SK-N-SH treated with all-trans-retinoic acid at 6 μM for 48 hours (cell line): Measurements from ENCODE around the gene GPC3.

Experiments used
- ARNTL ChIP-seq: fragments of 450-650 bp; formaldehyde crosslinking; IDR thresholded peaks from 2 replicates; pipeline ENCODE4 v1.5.0; 2020; ENCODE audit warnings: low read depth, mild to moderate bottlenecking, moderate library complexity, borderline replicate concordance
- BACH2 ChIP-seq: fragments of 250-450 bp; sonication (Bioruptor Pico); IDR thresholded peaks from 2 replicates; pipeline ENCODE4 v1.9.0; 2021; ENCODE audit warnings: mild to moderate bottlenecking, borderline replicate concordance
- GLIS3 ChIP-seq: fragments of 250-450 bp; sonication (Bioruptor Pico); IDR thresholded peaks from 2 replicates; pipeline ENCODE4 v1.5.0; 2020; ENCODE audit warnings: mild to moderate bottlenecking, moderate library complexity
- ISL1 ChIP-seq: fragments of 250-450 bp; sonication (Bioruptor Pico); IDR thresholded peaks from 2 replicates; pipeline ENCODE4 v2.1.2; 2022; ENCODE audit warnings: mild to moderate bottlenecking, moderate library complexity
- OSR1 ChIP-seq: fragments of 250-450 bp; sonication (Bioruptor Pico); IDR thresholded peaks from 2 replicates; pipeline ENCODE4 v1.8.0; 2022; ENCODE audit warnings: moderate library complexity, mild to moderate bottlenecking, inconsistent platforms
- RARB ChIP-seq: fragments of 250-450 bp; sonication (Bioruptor Pico); IDR thresholded peaks from 2 replicates; pipeline ENCODE4 v1.8.0; 2021; ENCODE audit warnings: mild to moderate bottlenecking, moderate library complexity
- TCF4 ChIP-seq: fragments of 250-450 bp; sonication (Bioruptor Pico); IDR thresholded peaks from 2 replicates; pipeline ENCODE4 v1.8.0; 2021; ENCODE audit warnings: mild to moderate bottlenecking, moderate library complexity, borderline replicate concordance
- ZFP3 ChIP-seq: fragments of 250-450 bp; sonication (Bioruptor Pico); IDR thresholded peaks from 2 replicates; pipeline ENCODE4 v1.5.0; 2020; ENCODE audit warnings: mild to moderate bottlenecking, moderate library complexity
- TF ChIP-seq, protein P1 (sequence below): fragments of 250-450 bp; sonication (Bioruptor Pico); IDR thresholded peaks from 2 replicates; pipeline ENCODE4 v1.8.0; 2020; ENCODE audit warnings: mild to moderate bottlenecking, moderate library complexity, borderline replicate concordance

GRCh38 chrX:133754657-133755056 lies 230.7 kb downstream of the GPC3 start:
- TF ChIP-seq ISL1 (no peak), OSR1 (CRISPR knock-in tag) (no peak), TCF4 (CRISPR knock-in tag) (no peak), BACH2 (no peak), GLIS3 (CRISPR knock-in tag) (no peak), ARNTL (CRISPR knock-in tag) (no peak), RARB (no peak), ZFP3 (CRISPR knock-in tag) (no peak)
- TF ChIP-seq, protein P1, sequence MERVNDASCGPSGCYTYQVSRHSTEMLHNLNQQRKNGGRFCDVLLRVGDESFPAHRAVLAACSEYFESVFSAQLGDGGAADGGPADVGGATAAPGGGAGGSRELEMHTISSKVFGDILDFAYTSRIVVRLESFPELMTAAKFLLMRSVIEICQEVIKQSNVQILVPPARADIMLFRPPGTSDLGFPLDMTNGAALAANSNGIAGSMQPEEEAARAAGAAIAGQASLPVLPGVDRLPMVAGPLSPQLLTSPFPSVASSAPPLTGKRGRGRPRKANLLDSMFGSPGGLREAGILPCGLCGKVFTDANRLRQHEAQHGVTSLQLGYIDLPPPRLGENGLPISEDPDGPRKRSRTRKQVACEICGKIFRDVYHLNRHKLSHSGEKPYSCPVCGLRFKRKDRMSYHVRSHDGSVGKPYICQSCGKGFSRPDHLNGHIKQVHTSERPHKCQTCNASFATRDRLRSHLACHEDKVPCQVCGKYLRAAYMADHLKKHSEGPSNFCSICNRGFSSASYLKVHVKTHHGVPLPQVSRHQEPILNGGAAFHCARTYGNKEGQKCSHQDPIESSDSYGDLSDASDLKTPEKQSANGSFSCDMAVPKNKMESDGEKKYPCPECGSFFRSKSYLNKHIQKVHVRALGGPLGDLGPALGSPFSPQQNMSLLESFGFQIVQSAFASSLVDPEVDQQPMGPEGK (CRISPR knock-in tag): no peak
